Measurements from ENCODE around the gene ASB11.

DNA sequence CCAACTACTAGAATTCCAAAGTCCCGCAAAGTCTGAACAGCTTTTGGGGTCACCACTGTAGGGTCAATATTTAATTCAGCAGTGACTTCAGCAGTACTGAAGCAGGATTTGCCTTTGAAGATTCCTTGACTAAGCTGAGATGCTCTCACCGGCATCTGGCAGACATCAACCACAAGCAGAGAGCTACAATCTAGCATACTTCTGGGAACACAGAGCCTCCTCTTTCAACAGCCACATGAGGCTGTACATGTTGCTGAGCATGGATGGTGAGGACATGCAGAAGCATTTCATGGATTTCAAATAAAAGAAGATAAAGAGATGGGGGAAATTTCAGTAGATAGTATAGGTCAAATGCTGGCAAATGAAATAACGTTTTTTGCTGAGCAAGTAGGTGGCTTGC is 6.6 kb upstream of the ASB11 start:
- TF ChIP-seq ZNF384 (IDR thresholded peaks at IDR 0.05) (no peak), LEF1 (IDR thresholded peaks at IDR 0.05; ENCODE audit: borderline replicate concordance) (no peak), ELF4 (IDR thresholded peaks at IDR 0.05) (no peak), SP1 (IDR thresholded peaks at IDR 0.05) (no peak), FOXM1 (IDR thresholded peaks at IDR 0.05; ENCODE audit: borderline replicate concordance) (no peak), FOXA1 (IDR thresholded peaks at IDR 0.05) (no peak), TARDBP (IDR thresholded peaks at IDR 0.05) (no peak), ARNT (IDR thresholded peaks at IDR 0.05) (no peak), SUZ12 (IDR thresholded peaks at IDR 0.05) (no peak), BHLHE40 (IDR thresholded peaks at IDR 0.05; ENCODE audit: borderline replicate concordance) (no peak), NFRKB (IDR thresholded peaks at IDR 0.05) (no peak)
- TF ChIP-seq, protein P1, sequence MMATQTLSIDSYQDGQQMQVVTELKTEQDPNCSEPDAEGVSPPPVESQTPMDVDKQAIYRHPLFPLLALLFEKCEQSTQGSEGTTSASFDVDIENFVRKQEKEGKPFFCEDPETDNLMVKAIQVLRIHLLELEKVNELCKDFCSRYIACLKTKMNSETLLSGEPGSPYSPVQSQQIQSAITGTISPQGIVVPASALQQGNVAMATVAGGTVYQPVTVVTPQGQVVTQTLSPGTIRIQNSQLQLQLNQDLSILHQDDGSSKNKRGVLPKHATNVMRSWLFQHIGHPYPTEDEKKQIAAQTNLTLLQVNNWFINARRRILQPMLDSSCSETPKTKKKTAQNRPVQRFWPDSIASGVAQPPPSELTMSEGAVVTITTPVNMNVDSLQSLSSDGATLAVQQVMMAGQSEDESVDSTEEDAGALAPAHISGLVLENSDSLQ (IDR thresholded peaks at IDR 0.05), result no peak
